IMR-90 (cell line): ENCODE results near the gene SSR1. TPM values are rescaled to one million over a fixed set of nuclear protein-coding genes. Genes with fewer than 3 reads are reported as not detected.

Experiments
- ATAC-seq: fragments of 200-7000 bp; cut with Tn5 transposase; 2 replicates; pipeline ENCODE4 v1.9.1; 2020; ENCODE audit warnings: low read depth, mild to moderate bottlenecking, moderate library complexity
- BruUV-seq: library from RNA; stranded (reverse); fragments of 400-500 nt; replicated peaks from 2 replicates; lab custom pipeline; 2021; lab: Mats Ljungman, UMichigan
- CTCF ChIA-PET: fragments of 300-600 bp; formaldehyde crosslinking; extraction: SDS; loops from one replicate; lab custom pipeline; 2021; ENCODE audit warnings: antibody characterized with exemption; lab: Yijun Ruan, JAX
- POLR2A ChIA-PET: fragments of 300-600 bp; sonication (Branson Sonifier 250); formaldehyde crosslinking; loops from one replicate; lab custom pipeline; 2022; ENCODE audit warnings: antibody characterized with exemption; ENCODE audit not compliant: unreplicated experiment; lab: Charles Lee
- DNase-seq: peaks from one replicate; pipeline ENCODE4 v3.0.0; 2013
- H2AFZ ChIP-seq: replicated peaks from 2 replicates; pipeline ENCODE3; 2013; ENCODE audit warnings: low read length, mild to moderate bottlenecking; ENCODE audit not compliant: poor library complexity
- H2AK5ac ChIP-seq: 2 replicates; pipeline ENCODE4 v1.6.1; 2013; ENCODE audit warnings: low read depth, low read length, inconsistent platforms
- H2AK9ac ChIP-seq: replicated peaks from 2 replicates; pipeline ENCODE3; 2013; ENCODE audit warnings: mild to moderate bottlenecking, low read depth, low read length, moderate library complexity; ENCODE audit not compliant: poor library complexity
- H2BK120ac ChIP-seq: 2 replicates; pipeline ENCODE4 v1.6.1; 2013; ENCODE audit warnings: low read depth, low read length, inconsistent platforms
- H2BK15ac ChIP-seq: 3 replicates; pipeline ENCODE4 v1.6.1; 2013; ENCODE audit warnings: low read depth, low read length, inconsistent platforms
- H2BK20ac ChIP-seq: 2 replicates; pipeline ENCODE4 v1.6.1; 2013; ENCODE audit warnings: low read depth, mild to moderate bottlenecking, inconsistent platforms, low read length, moderate library complexity
- H2BK5ac ChIP-seq: 2 replicates; pipeline ENCODE4 v1.6.1; 2013; ENCODE audit warnings: mild to moderate bottlenecking, low read depth, low read length, inconsistent platforms; ENCODE audit not compliant: poor library complexity, severe bottlenecking
- H3K14ac ChIP-seq: replicated peaks from 2 replicates; pipeline ENCODE4 v1.6.1; 2013; ENCODE audit warnings: low read depth, low read length, inconsistent platforms
- H3K18ac ChIP-seq: 2 replicates; pipeline ENCODE4 v1.6.1; 2013; ENCODE audit warnings: low read depth, low read length, control low read depth
- H3K23ac ChIP-seq: 2 replicates; pipeline ENCODE4 v1.6.1; 2013; ENCODE audit warnings: low read depth, low read length, inconsistent platforms
- H3K27ac ChIP-seq: 2 replicates; pipeline ENCODE4 v1.5.1; 2013; ENCODE audit warnings: mild to moderate bottlenecking, control low read depth, low read length; ENCODE audit not compliant: insufficient read depth
- H3K27me3 ChIP-seq: 2 replicates; pipeline ENCODE4 v1.6.1; 2013; ENCODE audit warnings: low read length; ENCODE audit not compliant: control insufficient read depth, insufficient read depth
- H3K36me3 ChIP-seq: 2 replicates; pipeline ENCODE4 v1.6.1; 2013; ENCODE audit warnings: low read length, mixed read lengths; ENCODE audit not compliant: control insufficient read depth, insufficient read depth
- H3K4ac ChIP-seq: 2 replicates; pipeline ENCODE4 v1.6.1; 2013; ENCODE audit warnings: low read depth, low read length, inconsistent platforms
- H3K4me1 ChIP-seq: 2 replicates; pipeline ENCODE4 v1.6.1; 2013; ENCODE audit warnings: low read length, mixed read lengths; ENCODE audit not compliant: control insufficient read depth, insufficient read depth
- H3K4me2 ChIP-seq: 2 replicates; pipeline ENCODE4 v1.6.1; 2013; ENCODE audit warnings: low read depth, mild to moderate bottlenecking, control low read depth, low read length, moderate library complexity
- H3K4me3 ChIP-seq: 2 replicates; pipeline ENCODE4 v1.5.1; 2013; ENCODE audit warnings: low read depth, mild to moderate bottlenecking, control low read depth, low read length, moderate library complexity; ENCODE audit not compliant: insufficient read depth
- H3K56ac ChIP-seq: 2 replicates; pipeline ENCODE4 v1.6.1; 2013; ENCODE audit warnings: low read length, inconsistent platforms; ENCODE audit not compliant: insufficient read depth; ENCODE audit errors: extremely low read depth
- H3K79me1 ChIP-seq, 2 experiments: 2 replicates each; pipeline ENCODE4 v1.6.1; 2013; ENCODE audit warnings: low read length in 2 of 2, inconsistent platforms in 1 of 2, low read depth in 1 of 2
- H3K9ac ChIP-seq: 2 replicates; pipeline ENCODE4 v1.6.1; 2013; ENCODE audit warnings: low read depth, low read length, control low read depth
- H3K9me1 ChIP-seq: 2 replicates; pipeline ENCODE4 v1.6.1; 2013; ENCODE audit warnings: low read length, inconsistent platforms; ENCODE audit not compliant: insufficient read depth
- H3K9me3 ChIP-seq: 2 replicates; pipeline ENCODE4 v1.6.1; 2013; ENCODE audit warnings: low read length; ENCODE audit not compliant: control insufficient read depth, insufficient read depth
- H4K20me1 ChIP-seq: 2 replicates; pipeline ENCODE4 v1.6.1; 2013; ENCODE audit warnings: low read length, inconsistent platforms; ENCODE audit not compliant: insufficient read depth
- H4K5ac ChIP-seq: 2 replicates; pipeline ENCODE4 v1.6.1; 2013; ENCODE audit warnings: mild to moderate bottlenecking, low read depth, low read length, control low read depth
- H4K8ac ChIP-seq, 2 experiments: 2 replicates each; pipeline ENCODE4 v1.6.1; 2013; ENCODE audit warnings: low read depth in 2 of 2, low read length in 2 of 2, control low read depth in 1 of 2, inconsistent platforms in 1 of 2
- H4K91ac ChIP-seq: 2 replicates; pipeline ENCODE4 v1.6.1; 2013; ENCODE audit warnings: low read depth, low read length, inconsistent platforms; ENCODE audit not compliant: insufficient read depth
- BHLHE40 ChIP-seq: fragments of 150-350 bp; IDR thresholded peaks from 2 replicates; pipeline ENCODE4 v1.6.1; 2016; ENCODE audit warnings: mild to moderate bottlenecking, low read depth, low read length
- MAFK ChIP-seq: IDR thresholded peaks from 2 replicates; pipeline ENCODE4 v1.6.1; 2012; ENCODE audit warnings: low read depth, low read length, improper control_type of control experiment
- MAZ ChIP-seq: IDR thresholded peaks from 2 replicates; pipeline ENCODE4 v1.6.1; 2012; ENCODE audit warnings: low read depth, mild to moderate bottlenecking, low read length, improper control_type of control experiment, moderate library complexity, borderline replicate concordance
- MXI1 ChIP-seq: IDR thresholded peaks from 2 replicates; pipeline ENCODE4 v1.6.1; 2012; ENCODE audit warnings: low read depth, mild to moderate bottlenecking, low read length, moderate library complexity, borderline replicate concordance
- POLR2A ChIP-seq: IDR thresholded peaks from 2 replicates; pipeline ENCODE4 v1.6.1; 2012; ENCODE audit warnings: mild to moderate bottlenecking, low read depth, low read length
- RCOR1 ChIP-seq: IDR thresholded peaks from 2 replicates; pipeline ENCODE4 v1.6.1; 2012; ENCODE audit warnings: mild to moderate bottlenecking, low read length, improper control_type of control experiment; ENCODE audit not compliant: insufficient replicate concordance
- SMC3 ChIP-seq: fragments of 150-350 bp; IDR thresholded peaks from 2 replicates; pipeline ENCODE4 v1.6.1; 2016; ENCODE audit warnings: low read depth, mild to moderate bottlenecking, antibody characterized with exemption, low read length, moderate library complexity
- WGBS, 2 experiments: methylation state at CpG; one replicate each; pipeline versions ENCODE4 v1.1.5 to v1.1.7; 2013; ENCODE audit warnings: missing lambda C conversion rate in 2 of 2; ENCODE audit not compliant: insufficient read length in 1 of 2; ENCODE audit errors: extremely low coverage in 2 of 2; 5-methylcytosine and 5-hydroxymethylcytosine counted together
- dilution Hi-C: fragments of 300-500 bp; cut with HindIII; formaldehyde crosslinking; loops from one replicate; pipeline ENCODE4 v1.14.3; 2018; ENCODE audit warnings: low sequenced_read_pairs; ENCODE audit not compliant: unreplicated experiment
- in situ Hi-C: fragments of 300-500 bp; cut with MboI; formaldehyde crosslinking; loops from 3 replicates; pipeline ENCODE4 v1.14.3; 2019; ENCODE audit warnings: low sequenced_read_pairs, inconsistent platforms, mixed read lengths
- intact Hi-C: fragments of 100-400 bp; cut with micrococcal nuclease; formaldehyde crosslinking; loops from 2 replicates; pipeline ENCODE4 v1.10.0; 2022
- polyA plus RNA-seq, 3 experiments: library from polyadenylated mRNA; depleted of rRNA; stranded (reverse); fragments of >200 nt; gene quantifications; 2 replicates each; pipeline ENCODE4 v1.2.3, GENCODE V29; 2012; ENCODE audit warnings: low replicate concordance in 1 of 3
- total RNA-seq: library from RNA; depleted of rRNA; stranded (reverse); fragments of >200 nt; gene quantifications from 2 replicates; pipeline ENCODE4 v1.2.3, GENCODE V29; 2012

The SSR1 gene
- total and polyA plus RNA-seq, 2 of the 4 experiments (the other 2 are of a cell fraction), result 110 to 120 TPM

DNA sequence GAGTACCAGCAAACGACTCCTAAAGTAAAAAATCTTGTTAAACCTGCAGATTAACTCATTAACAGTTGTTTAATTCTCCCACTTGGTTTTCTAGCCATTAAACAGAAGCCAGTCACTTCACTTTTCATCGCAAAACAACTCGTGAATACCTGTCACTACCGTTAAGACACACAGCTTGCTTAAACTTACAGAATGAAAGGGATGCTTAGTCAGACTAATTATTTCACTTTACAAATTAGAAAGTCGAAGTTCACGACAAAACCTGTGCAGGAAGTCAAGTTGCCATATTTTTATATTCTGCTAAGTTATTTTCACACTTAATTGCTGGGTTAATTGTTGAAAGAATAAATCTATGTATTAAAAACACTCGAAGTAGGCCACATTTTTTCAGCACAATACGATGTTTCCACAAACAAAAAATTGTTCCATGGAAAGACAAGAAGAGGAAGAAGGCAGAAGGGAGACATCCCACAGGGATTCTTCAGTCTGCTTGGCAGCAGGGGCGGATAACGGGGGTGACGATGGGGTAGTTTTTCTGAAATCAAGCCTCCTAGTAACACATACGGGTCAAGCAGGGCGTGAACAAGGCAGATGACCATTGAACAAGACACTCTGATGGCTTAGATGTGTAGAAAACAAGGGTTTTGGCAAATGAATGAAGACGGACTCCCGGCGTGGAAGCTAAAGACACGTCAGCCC lies 933 bp downstream of the SSR1 start:
- peaks cover 9 to 24% of the 10 kb centered on the region in 2 experiments; a peak in 3 of 4 replicates for H3K79me1 ChIP-seq
- H2BK120ac ChIP-seq, result no peak overlapping the region
- peaks cover 5% of the 10 kb centered on the region for H3K4me1 ChIP-seq
- H3K56ac ChIP-seq, result peak overlapping the region; percentile 95
- peak overlapping the region; percentile 58 for H2BK5ac ChIP-seq
- peak overlapping the region; percentile 96 for H3K9ac ChIP-seq
- TF ChIP-seq RCOR1 (no peak), MAFK (no peak), BHLHE40 (no peak), MXI1 (no peak; the same call in 1 of the 2 replicates), POLR2A (no peak), SMC3 (no peak), MAZ (no peak)
- peak; percentile 35 for DNase-seq
- H4K8ac ChIP-seq, result peak overlapping the region; percentile 71 to 91
- no CpG with 5 or more reads among the region's 17 CpGs for WGBS, 2 experiments
- H3K27me3 ChIP-seq, result no peaks in the 10 kb centered on the region
- no peak; the same call in 1 of the 2 replicates for ATAC-seq
- H4K20me1 ChIP-seq, result peaks cover 12% of the 10 kb centered on the region; the same call in 1 of the 2 replicates
- in situ Hi-C loops, result no loop called here
- BruUV-seq, result TSS peak; percentile 43
- peak overlapping the region; percentile 91 for H4K91ac ChIP-seq
- peak overlapping the region; percentile 94 for H2AK9ac ChIP-seq
- ChIA-PET CTCF (interaction anchor here (1.0 kb wide), 1 partner anchor 25 kb away, joined by 3 read pairs; no protein-coding TSS in a partner anchor), POLR2A (interaction anchor here (0.6 to 1.4 kb wide), 2 partner anchors 14 to 77 kb away, joined by 3 read pairs; partner anchors contain the start of gene CAGE1)
- dilution Hi-C loops, result no loop called here
- peak overlapping the region; percentile 47; the same call in 1 of the 2 replicates for H2BK20ac ChIP-seq
- peaks cover 12% of the 10 kb centered on the region for H3K36me3 ChIP-seq
- peak overlapping the region; percentile 96 for H3K4ac ChIP-seq
- peak overlapping the region; percentile 98 for H3K14ac ChIP-seq
- peak overlapping the region; percentile 98 for H3K23ac ChIP-seq
- peak overlapping the region; percentile 96 for H2AK5ac ChIP-seq
- H2BK15ac ChIP-seq, result no peak overlapping the region
- H3K4me2 ChIP-seq, result peak overlapping the region; percentile 91
- intact Hi-C loops, result loop anchor here (5.0 kb wide), 2 partner anchors 230 to 280 kb away; partner anchors contain the start of genes DSP and SNRNP48
- no peak overlapping the region for H4K5ac ChIP-seq
- peak overlapping the region; percentile 87 for H2AFZ ChIP-seq
- H3K9me1 ChIP-seq, result no peaks in the 10 kb centered on the region
- peak overlapping the region; percentile 95 for H3K27ac ChIP-seq
- no peaks in the 10 kb centered on the region for H3K9me3 ChIP-seq
- H3K4me3 ChIP-seq, result peak overlapping the region; percentile 84
- H3K18ac ChIP-seq, result peak overlapping the region; percentile 49; the same call in 1 of the 2 replicates
